H1 (cell line): Measurements from ENCODE around the gene UQCRQ. TPM values are rescaled to one million over a fixed set of nuclear protein-coding genes. Genes with fewer than 3 reads are reported as not detected.

Experiments
- CTCF ChIA-PET: fragments of 300-600 bp; sonication (Branson Sonifier 250); formaldehyde crosslinking; loops from one replicate; lab custom pipeline; 2021; ENCODE audit not compliant: partially characterized antibody; lab: Charles Lee
- POLR2A ChIA-PET: fragments of 300-600 bp; sonication (Branson Sonifier 250); formaldehyde crosslinking; loops from one replicate; lab custom pipeline; 2021; ENCODE audit warnings: inconsistent platforms; ENCODE audit not compliant: partially characterized antibody; lab: Charles Lee
- DNase-seq, 2 experiments: peaks; one replicate each; pipeline versions ENCODE4 v3.0.0 to v3.0.0-alpha.2; 2010 to 2022; ENCODE audit warnings: low spot score in 2 of 2, low read depth in 1 of 2, mixed read lengths in 1 of 2
- FAIRE-seq: peaks from 2 replicates; lab custom pipeline; 2011; peaks lifted over from hg19 to GRCh38; lab: Jason Lieb, UNC
- H2AFZ ChIP-seq: 2 replicates; pipeline ENCODE4 v1.8.1; 2012; ENCODE audit warnings: low read length, inconsistent platforms
- H2AK5ac ChIP-seq: 2 replicates; pipeline ENCODE4 v1.6.1; 2013; ENCODE audit warnings: low read depth, low read length
- H2BK120ac ChIP-seq: replicated peaks from 2 replicates; pipeline ENCODE3; 2013; ENCODE audit warnings: low read depth, low read length, inconsistent platforms
- H2BK12ac ChIP-seq: 2 replicates; pipeline ENCODE4 v1.6.1; 2013; ENCODE audit warnings: low read depth, low read length
- H2BK15ac ChIP-seq: 2 replicates; pipeline ENCODE4 v1.6.1; 2013; ENCODE audit warnings: low read length
- H2BK20ac ChIP-seq: 2 replicates; pipeline ENCODE4 v1.6.1; 2013; ENCODE audit warnings: low read length
- H2BK5ac ChIP-seq: 2 replicates; pipeline ENCODE4 v1.6.1; 2013; ENCODE audit warnings: low read depth, low read length
- H3K14ac ChIP-seq: 2 replicates; pipeline ENCODE4 v1.6.1; 2013; ENCODE audit warnings: inconsistent platforms; ENCODE audit not compliant: insufficient read length
- H3K18ac ChIP-seq: 2 replicates; pipeline ENCODE4 v1.6.1; 2013; ENCODE audit warnings: low read length; ENCODE audit errors: extremely low read depth
- H3K23ac ChIP-seq: 2 replicates; pipeline ENCODE4 v1.6.1; 2013; ENCODE audit warnings: inconsistent platforms; ENCODE audit not compliant: insufficient read length
- H3K23me2 ChIP-seq: 2 replicates; pipeline ENCODE4 v1.6.1; 2013; ENCODE audit warnings: low read depth, low read length
- H3K27ac ChIP-seq: 2 replicates; pipeline ENCODE4 v1.6.1; 2011; ENCODE audit warnings: low read depth, low read length, inconsistent platforms
- H3K27me3 ChIP-seq, 4 experiments: replicated peaks in 1 of 4; 1 replicate in 1 of 4; 2 replicates in 3 of 4; pipeline versions ENCODE4 v1.6.1 to v1.8.1; 2011 to 2013; ENCODE audit warnings: low read length in 3 of 4, mild to moderate bottlenecking in 3 of 4, inconsistent platforms in 2 of 4, mixed read lengths in 2 of 4, moderate library complexity in 1 of 4; ENCODE audit not compliant: control insufficient read depth in 3 of 4, insufficient read depth in 3 of 4; ENCODE audit errors: extremely low read depth in 1 of 4
- H3K36me3 ChIP-seq, 4 experiments: 2 replicates each; pipeline versions ENCODE4 v1.6.1 to v1.8.1; 2011 to 2013; ENCODE audit warnings: mild to moderate bottlenecking in 4 of 4, low read length in 3 of 4, moderate library complexity in 2 of 4, control low read depth in 1 of 4, inconsistent platforms in 1 of 4; ENCODE audit not compliant: insufficient read depth in 4 of 4, control insufficient read depth in 2 of 4
- H3K4ac ChIP-seq: replicated peaks from 2 replicates; pipeline ENCODE3; 2013; ENCODE audit warnings: low read length, low read depth, mixed read lengths, inconsistent platforms; ENCODE audit not compliant: insufficient read length
- H3K4me1 ChIP-seq, 4 experiments: replicated peaks in 1 of 4; 1 replicate in 1 of 4; 2 replicates in 3 of 4; pipeline versions ENCODE4 v1.6.1 to v1.8.1; 2011 to 2013; ENCODE audit warnings: low read length in 3 of 4, inconsistent platforms in 2 of 4, mixed read lengths in 1 of 4; ENCODE audit not compliant: insufficient read depth in 4 of 4, control insufficient read depth in 3 of 4
- H3K4me2 ChIP-seq, 2 experiments: 2 replicates each; pipeline versions ENCODE4 v1.6.1 to v1.8.1; 2011 to 2013; ENCODE audit warnings: low read depth in 2 of 2, low read length in 2 of 2, control low read depth in 1 of 2, inconsistent platforms in 1 of 2, mild to moderate bottlenecking in 1 of 2; ENCODE audit not compliant: insufficient read depth in 1 of 2
- H3K4me3 ChIP-seq, 4 experiments: fragments of 200-600, 300-600 bp in 1 of 4; sonication (generic), shearing (Covaris generic), sonication (Bioruptor Twin) in 1 of 4; 2 replicates each; pipeline versions ENCODE4 v1.5.1 to v1.8.1; 2011 to 2016; ENCODE audit warnings: low read length in 4 of 4, low read depth in 3 of 4, control low read depth in 2 of 4, inconsistent platforms in 2 of 4, mild to moderate bottlenecking in 2 of 4, mixed read lengths in 1 of 4, moderate library complexity in 1 of 4; ENCODE audit not compliant: insufficient read depth in 2 of 4; ENCODE audit errors: extremely low read depth in 1 of 4
- H3K56ac ChIP-seq: replicated peaks from 2 replicates; pipeline ENCODE3; 2013; ENCODE audit warnings: low read depth, mild to moderate bottlenecking, mixed read lengths, low read length, inconsistent platforms; ENCODE audit not compliant: insufficient read length
- H3K79me1 ChIP-seq: 2 replicates; pipeline ENCODE4 v1.6.1; 2013; ENCODE audit warnings: low read depth, low read length, control low read depth
- H3K79me2 ChIP-seq, 2 experiments: 2 replicates each; pipeline versions ENCODE4 v1.6.1 to v1.8.1; 2012 to 2013; ENCODE audit warnings: low read length in 2 of 2, mild to moderate bottlenecking in 2 of 2, inconsistent platforms in 1 of 2; ENCODE audit not compliant: insufficient read depth in 2 of 2, control insufficient read depth in 1 of 2
- H3K9ac ChIP-seq, 4 experiments: replicated peaks in 1 of 4; 1 replicate in 1 of 4; 2 replicates in 3 of 4; pipeline versions ENCODE4 v1.6.1 to v1.8.1; 2011 to 2013; ENCODE audit warnings: low read depth in 3 of 4, low read length in 3 of 4, control low read depth in 2 of 4, mild to moderate bottlenecking in 2 of 4, moderate library complexity in 2 of 4, inconsistent platforms in 1 of 4; ENCODE audit errors: extremely low read depth in 1 of 4
- H3K9me3 ChIP-seq, 2 experiments: 2 replicates each; pipeline versions ENCODE4 v1.6.1 to v1.8.1; 2012 to 2013; ENCODE audit warnings: mild to moderate bottlenecking in 2 of 2, moderate library complexity in 2 of 2, control low read depth in 1 of 2, inconsistent platforms in 1 of 2, low read depth in 1 of 2, low read length in 1 of 2, mixed read lengths in 1 of 2; ENCODE audit not compliant: insufficient read depth in 2 of 2
- H4K20me1 ChIP-seq, 2 experiments: replicated peaks in 1 of 2; 2 replicates each; pipeline versions ENCODE3 to v1.8.1; 2011 to 2013; ENCODE audit warnings: inconsistent platforms in 2 of 2, low read length in 2 of 2, mild to moderate bottlenecking in 1 of 2; ENCODE audit not compliant: insufficient read depth in 2 of 2, control insufficient read depth in 1 of 2
- H4K5ac ChIP-seq: 2 replicates; pipeline ENCODE4 v1.6.1; 2013; ENCODE audit warnings: low read length, low read depth, mixed read lengths, inconsistent platforms; ENCODE audit not compliant: insufficient read length
- H4K8ac ChIP-seq: 2 replicates; pipeline ENCODE4 v1.8.0; 2013; ENCODE audit warnings: mild to moderate bottlenecking, moderate library complexity, low read length, inconsistent platforms; ENCODE audit not compliant: insufficient read depth; ENCODE audit errors: extremely low read depth
- H4K91ac ChIP-seq: replicated peaks from 2 replicates; pipeline ENCODE3; 2013; ENCODE audit warnings: low read length, mixed read lengths, inconsistent platforms; ENCODE audit not compliant: insufficient read length
- CBX5 ChIP-seq: fragments of 300-800, 300-1000 bp; sonication (generic); IDR thresholded peaks from 2 replicates; pipeline ENCODE4 v1.7.1; 2016; ENCODE audit warnings: antibody characterized with exemption, low read length, low read depth
- CEBPB ChIP-seq: IDR thresholded peaks from 2 replicates; pipeline ENCODE4 v1.6.1; 2012; ENCODE audit warnings: low read depth, low read length
- CREB1 ChIP-seq: IDR thresholded peaks from 2 replicates; pipeline ENCODE4 v1.6.1; 2012; ENCODE audit warnings: inconsistent platforms
- EGR1 ChIP-seq: IDR thresholded peaks from 2 replicates; pipeline ENCODE4 v1.6.1; 2011; ENCODE audit warnings: low read depth, low read length, borderline replicate concordance
- JUN ChIP-seq: IDR thresholded peaks from 2 replicates; pipeline ENCODE4 v1.6.1; 2011; ENCODE audit warnings: low read depth, mild to moderate bottlenecking, improper control_type of control experiment, low read length
- KDM1A ChIP-seq: fragments of 200-600, 300-600 bp; sonication (generic); IDR thresholded peaks from 2 replicates; pipeline ENCODE4 v1.7.1; 2016; ENCODE audit warnings: mild to moderate bottlenecking, low read length, borderline replicate concordance
- KDM5A ChIP-seq: fragments of 200-600 bp; IDR thresholded peaks from 2 replicates; pipeline ENCODE4 v1.7.1; 2012; ENCODE audit warnings: mild to moderate bottlenecking, low read length, inconsistent platforms, mixed read lengths
- POLR2AphosphoS5 ChIP-seq: IDR thresholded peaks from 2 replicates; pipeline ENCODE4 v1.6.1; 2011; ENCODE audit warnings: low read depth, low read length
- TBP ChIP-seq: IDR thresholded peaks from 2 replicates; pipeline ENCODE4 v1.6.1; 2011; ENCODE audit warnings: low read depth, low read length, improper control_type of control experiment
- WGBS, 2 experiments: shearing (Covaris generic) in 1 of 2; methylation state at CpG; one replicate each; pipeline versions ENCODE4 v1.1.6 to v1.1.7; 2013 to 2015; ENCODE audit warnings: low lambda C conversion rate in 2 of 2, mixed read lengths in 2 of 2, inconsistent platforms in 1 of 2, low coverage in 1 of 2, missing lambda C conversion rate in 1 of 2; ENCODE audit not compliant: insufficient replicate concordance in 2 of 2, insufficient coverage in 1 of 2, insufficient read length in 1 of 2; ENCODE audit errors: extremely low coverage in 1 of 2, missing lambda C conversion rate in 1 of 2; 5-methylcytosine and 5-hydroxymethylcytosine counted together
- polyA plus RNA-seq, 7 experiments: library from polyadenylated mRNA; depleted of rRNA in 3 of 7; stranded (reverse) in 5 of 7; unstranded in 2 of 7; fragments of >200 nt in 5 of 7; fragments of 200-250 nt in 2 of 7; gene quantifications; 1 replicate in 5 of 7; 2 replicates in 1 of 7; 4 replicates in 1 of 7; pipeline versions ENCODE4 v1.2.1 to v1.2.3, GENCODE V29; 2011 to 2013; ENCODE audit warnings: missing spikeins in 2 of 7, mixed read lengths in 2 of 7
- total RNA-seq: library from RNA; stranded (reverse); fragmentation: NEBNext Ultra II Directional; extraction: Animal tissue kit (Norgen Biotek cat#: 25700); gene quantifications from 2 replicates; pipeline ENCODE4 v1.2.1, GENCODE V29; 2021
- TF ChIP-seq, protein P1 (sequence below), 3 experiments: IDR thresholded peaks; 1 replicate in 2 of 3; 2 replicates in 1 of 3; pipeline versions ENCODE4 v1.5.1 to v1.6.1; 2011; ENCODE audit warnings: low read length in 3 of 3, mild to moderate bottlenecking in 3 of 3, inconsistent platforms in 2 of 3, low read depth in 1 of 3, moderate library complexity in 1 of 3; ENCODE audit not compliant: insufficient read depth in 1 of 3; ENCODE audit errors: control extremely low read depth in 1 of 3
- TF ChIP-seq, protein P2 (sequence below): IDR thresholded peaks from 2 replicates; pipeline ENCODE4 v1.6.1; 2012; ENCODE audit warnings: inconsistent platforms

UQCRQ gene
- total and polyA plus RNA-seq, 2 of the 8 experiments (the other 6 are each of a cell fraction or from before 2014, with no cell fraction given), result 177 to 293 TPM

DNA sequence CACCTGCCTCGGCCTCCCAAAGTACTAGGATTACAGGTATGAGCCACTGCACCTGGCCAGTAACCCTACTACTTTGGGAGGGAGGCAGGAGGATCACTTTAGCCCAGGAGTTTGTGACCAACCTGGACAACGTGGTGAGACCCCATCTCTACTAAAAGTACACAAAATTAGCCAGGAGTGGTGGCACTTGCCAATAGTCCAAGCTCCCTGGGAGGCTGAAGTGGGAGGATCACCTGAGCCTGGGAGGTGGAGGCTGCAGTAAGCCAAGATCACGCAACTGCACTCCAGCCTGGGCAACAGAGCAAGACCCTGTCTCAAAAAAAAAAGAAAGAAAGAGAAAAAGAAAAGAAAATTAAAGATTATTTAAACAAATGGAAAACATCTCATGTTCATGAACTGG is 10.4 kb upstream of the UQCRQ start:
- no peak overlapping the region for H4K5ac ChIP-seq
- H4K91ac ChIP-seq, result no peak overlapping the region
- H3K36me3 ChIP-seq, result no peaks in the 10 kb centered on the region
- no peak overlapping the region for H2BK120ac ChIP-seq
- H3K23me2 ChIP-seq, result no peaks in the 10 kb centered on the region
- no peak overlapping the region for H3K4ac ChIP-seq
- no peak overlapping the region for H2BK20ac ChIP-seq
- peaks cover 0 to 1% (median 0%) of the 10 kb centered on the region in 4 experiments; a peak in 1 of 7 replicates for H3K4me1 ChIP-seq
- H3K9ac ChIP-seq, result no peak overlapping the region
- DNase-seq (peak in 1 of 2 experiments; percentile 17), FAIRE-seq (no peak)
- H3K27ac ChIP-seq, result no peak overlapping the region
- no peak overlapping the region for H3K4me2 ChIP-seq
- no peak overlapping the region for H3K18ac ChIP-seq
- H3K14ac ChIP-seq, result no peak overlapping the region
- no peak overlapping the region for H2AK5ac ChIP-seq
- no peak overlapping the region for H2AFZ ChIP-seq
- ChIA-PET CTCF (interaction anchor here (4.3 to 32.2 kb wide), 2 partner anchors 9 to 26 kb away, joined by 30 to 465 read pairs; partner anchors contain the start of genes GDF9, SHROOM1 and UQCRQ), POLR2A (interaction anchor here (1.3 kb wide), 1 partner anchor 33 kb away, joined by 4 read pairs; no protein-coding TSS in a partner anchor)
- no peaks in the 10 kb centered on the region for H3K9me3 ChIP-seq
- no peaks in the 10 kb centered on the region for H4K20me1 ChIP-seq
- WGBS, 2 experiments, result 97% methylated on average over 3 of the region's 3 CpGs; no CpG with 5 or more reads in 1 of the 2 experiments
- H2BK5ac ChIP-seq, result no peak overlapping the region
- no peak overlapping the region for H3K4me3 ChIP-seq
- H4K8ac ChIP-seq, result no peak overlapping the region
- no peak overlapping the region for H2BK12ac ChIP-seq
- no peak overlapping the region for H3K23ac ChIP-seq
- no peaks in the 10 kb centered on the region for H3K79me2 ChIP-seq
- no peaks in the 10 kb centered on the region for H3K79me1 ChIP-seq
- H3K27me3 ChIP-seq, result no peaks in the 10 kb centered on the region
- no peak overlapping the region for H2BK15ac ChIP-seq
- no peak overlapping the region for H3K56ac ChIP-seq
- TF ChIP-seq KDM1A, result no peak
- no peak for TF ChIP-seq CBX5
- TF ChIP-seq CEBPB, result no peak
- no peak for TF ChIP-seq POLR2AphosphoS5
- no peak for TF ChIP-seq EGR1
- no peak for TF ChIP-seq CREB1
- no peak for TF ChIP-seq JUN
- TF ChIP-seq KDM5A, result no peak
- TF ChIP-seq, protein P1, sequence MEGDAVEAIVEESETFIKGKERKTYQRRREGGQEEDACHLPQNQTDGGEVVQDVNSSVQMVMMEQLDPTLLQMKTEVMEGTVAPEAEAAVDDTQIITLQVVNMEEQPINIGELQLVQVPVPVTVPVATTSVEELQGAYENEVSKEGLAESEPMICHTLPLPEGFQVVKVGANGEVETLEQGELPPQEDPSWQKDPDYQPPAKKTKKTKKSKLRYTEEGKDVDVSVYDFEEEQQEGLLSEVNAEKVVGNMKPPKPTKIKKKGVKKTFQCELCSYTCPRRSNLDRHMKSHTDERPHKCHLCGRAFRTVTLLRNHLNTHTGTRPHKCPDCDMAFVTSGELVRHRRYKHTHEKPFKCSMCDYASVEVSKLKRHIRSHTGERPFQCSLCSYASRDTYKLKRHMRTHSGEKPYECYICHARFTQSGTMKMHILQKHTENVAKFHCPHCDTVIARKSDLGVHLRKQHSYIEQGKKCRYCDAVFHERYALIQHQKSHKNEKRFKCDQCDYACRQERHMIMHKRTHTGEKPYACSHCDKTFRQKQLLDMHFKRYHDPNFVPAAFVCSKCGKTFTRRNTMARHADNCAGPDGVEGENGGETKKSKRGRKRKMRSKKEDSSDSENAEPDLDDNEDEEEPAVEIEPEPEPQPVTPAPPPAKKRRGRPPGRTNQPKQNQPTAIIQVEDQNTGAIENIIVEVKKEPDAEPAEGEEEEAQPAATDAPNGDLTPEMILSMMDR (IDR thresholded peaks at IDR 0.05; ENCODE audit: control extremely low read depth in 1 of 3, insufficient read depth in 1 of 3, low read depth in 1 of 3, low read length in 3 of 3), result no peak
- TF ChIP-seq TBP, result no peak
- TF ChIP-seq, protein P2, sequence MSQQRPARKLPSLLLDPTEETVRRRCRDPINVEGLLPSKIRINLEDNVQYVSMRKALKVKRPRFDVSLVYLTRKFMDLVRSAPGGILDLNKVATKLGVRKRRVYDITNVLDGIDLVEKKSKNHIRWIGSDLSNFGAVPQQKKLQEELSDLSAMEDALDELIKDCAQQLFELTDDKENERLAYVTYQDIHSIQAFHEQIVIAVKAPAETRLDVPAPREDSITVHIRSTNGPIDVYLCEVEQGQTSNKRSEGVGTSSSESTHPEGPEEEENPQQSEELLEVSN, result no peak
